HG02852 (cell line): ENCODE data around the gene NMUR2.

Source experiments
- ATAC-seq: cut with Tn5 transposase; IDR thresholded peaks from one replicate; pipeline ENCODE4 v1.9.1; 2021; ENCODE audit warnings: mild to moderate bottlenecking, moderate library complexity; ENCODE audit not compliant: unreplicated experiment

NMUR2 gene

GRCh38 chr5:152405145-152405544 is at the start of gene NMUR2:
Gene NMUR2 (minus strand): TSS chr5:152405279. CDS start chr5:152405113, 166 bp downstream.
- no peak for ATAC-seq

DNA sequence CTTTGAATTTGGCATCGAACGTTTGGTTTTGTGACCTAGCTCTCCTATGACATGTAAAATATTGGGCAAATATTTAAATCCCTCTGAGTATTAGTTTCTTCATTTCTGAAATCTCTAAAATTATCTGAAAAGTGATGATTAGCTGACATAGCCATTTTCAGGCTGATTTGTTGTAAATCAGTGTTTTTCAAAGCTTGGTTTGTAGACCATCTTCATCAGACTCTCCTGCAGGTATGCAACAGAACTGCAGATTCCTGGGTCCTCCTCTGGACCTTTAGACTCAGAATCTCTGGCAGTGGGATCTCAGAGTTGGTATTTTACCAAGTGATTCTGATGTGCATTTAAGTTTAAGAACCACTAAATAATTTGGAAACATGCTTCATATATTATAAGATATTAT is 38.9 kb upstream of the NMUR2 start:
- no peak for ATAC-seq

DNA sequence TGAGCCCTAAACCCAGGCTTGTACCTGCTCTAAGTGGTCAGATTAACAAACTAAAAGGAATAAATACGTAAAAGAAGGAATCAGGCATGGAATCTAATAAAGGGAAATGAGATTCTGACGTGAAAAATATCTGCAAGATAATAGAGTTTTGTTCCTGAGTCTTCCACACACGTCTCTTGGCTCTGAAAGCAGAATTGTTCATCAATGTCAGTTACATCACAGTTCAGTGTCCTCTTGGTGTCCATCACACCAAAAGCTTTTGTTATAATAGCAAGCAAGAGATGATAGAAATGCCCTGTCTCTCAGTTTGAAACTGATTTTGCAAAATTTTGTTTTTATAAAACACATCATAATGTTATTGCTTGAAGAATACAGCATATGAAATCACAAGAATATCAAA is 34.7 kb upstream of the NMUR2 start:
- no peak for ATAC-seq

- ATAC-seq = no peak
These were observed 32.8 kb upstream of the NMUR2 start for GRCh38 chr5:152437866-152438265.

- no peak for ATAC-seq
These were observed 22.6 kb upstream of the NMUR2 start for GRCh38 chr5:152427721-152428120.

DNA sequence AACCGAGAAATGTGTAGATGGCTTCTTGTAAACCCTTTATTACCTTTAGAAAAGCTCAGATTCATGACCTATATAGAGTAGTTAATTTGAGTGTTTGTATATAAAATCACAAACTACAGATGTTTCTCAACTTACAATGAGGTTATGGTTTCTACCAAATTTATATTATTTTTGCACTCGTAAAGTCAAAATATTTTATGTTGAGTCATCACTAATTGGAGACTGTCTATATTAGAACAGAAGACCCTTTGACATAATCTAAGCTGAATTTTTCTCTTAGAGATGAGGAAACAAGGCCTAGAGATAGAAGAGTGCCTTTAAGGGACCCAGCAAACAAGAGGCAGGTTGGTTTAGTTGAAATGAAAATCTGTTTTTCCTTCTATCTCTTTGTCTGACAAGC is 20.0 kb upstream of the NMUR2 start:
- ATAC-seq = no peak

DNA sequence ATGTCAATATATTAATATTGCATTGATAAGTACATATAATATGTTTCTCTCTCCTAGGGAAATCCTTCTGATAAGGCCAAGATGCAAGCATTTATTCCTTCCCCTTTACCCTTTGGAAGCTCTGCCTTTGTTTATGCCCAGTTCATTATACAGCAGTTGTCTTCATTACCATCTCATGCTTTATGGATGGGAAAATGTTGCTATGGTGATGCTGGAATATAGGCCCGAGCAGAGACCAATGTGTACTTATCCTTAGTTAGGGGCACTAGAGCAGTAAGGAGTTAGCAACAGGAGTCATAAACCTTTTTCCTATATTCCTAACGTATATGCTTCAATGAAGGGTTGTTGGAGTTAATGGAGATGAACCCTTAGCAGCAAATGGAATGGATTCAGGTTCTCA is 19.4 kb upstream of the NMUR2 start:
- no peak for ATAC-seq

DNA sequence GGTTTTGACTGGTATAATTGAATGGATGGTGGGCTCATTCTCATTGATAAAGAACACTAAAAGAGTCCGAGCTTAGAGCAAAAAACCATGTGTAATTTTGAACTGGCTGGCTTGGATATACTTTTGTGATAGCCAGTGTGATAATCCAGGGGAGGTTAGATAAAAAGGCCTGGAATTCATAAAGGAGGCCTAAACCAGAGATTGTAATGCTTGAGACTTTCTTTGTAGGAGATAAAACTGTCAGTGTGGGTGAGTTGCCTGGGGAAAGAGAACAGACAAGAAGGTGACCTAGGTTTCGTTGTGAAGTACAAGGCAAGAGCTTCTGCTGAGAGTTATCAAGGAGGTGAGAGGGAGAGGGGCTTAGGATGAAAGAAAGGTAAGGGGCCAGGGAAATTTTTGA is 17.0 kb upstream of the NMUR2 start:
- ATAC-seq = no peak

- ATAC-seq = no peak
These were observed 7.0 kb upstream of the NMUR2 start for GRCh38 chr5:152412129-152412528.

GRCh38 chr5:152406082-152406481 is 1.0 kb upstream of the NMUR2 start:
- ATAC-seq = no peak

DNA sequence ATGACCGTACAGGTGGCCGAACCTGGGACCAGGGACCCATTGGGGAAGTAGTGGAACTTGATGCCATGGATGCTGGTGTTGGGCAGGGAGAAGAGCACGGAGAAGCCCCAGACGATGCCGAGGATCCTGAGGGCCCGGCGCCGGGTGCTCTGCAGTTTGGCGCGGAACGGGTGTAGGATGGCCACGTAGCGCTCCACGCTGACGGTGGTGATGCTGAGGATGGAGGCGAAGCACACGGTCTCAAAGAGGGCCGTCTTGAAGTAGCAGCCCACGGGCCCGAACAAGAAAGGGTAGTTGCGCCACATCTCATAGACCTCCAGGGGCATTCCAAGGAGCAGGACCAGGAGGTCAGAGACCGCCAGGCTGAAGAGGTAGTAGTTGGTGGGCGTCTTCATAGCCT is 585 bp downstream of the NMUR2 start:
- ATAC-seq = no peak

DNA sequence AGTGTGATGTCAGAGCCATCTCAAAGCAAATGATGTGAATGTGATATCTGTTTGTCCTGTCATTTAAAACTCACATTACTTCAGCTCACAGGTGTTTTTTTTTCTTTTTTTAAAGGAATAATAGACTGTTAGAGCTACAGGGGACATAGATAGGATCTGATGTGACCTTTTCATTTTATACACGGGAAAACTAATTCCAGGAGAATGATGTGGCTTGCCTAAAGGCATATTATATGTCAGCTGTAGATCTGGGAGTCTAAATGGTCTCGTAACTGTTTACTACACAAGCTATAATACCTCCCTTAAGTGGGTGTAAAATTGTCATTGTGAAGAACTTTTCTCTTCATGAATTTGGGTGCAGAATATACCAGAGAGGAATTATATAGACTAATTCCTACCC is 2.0 kb downstream of the NMUR2 start:
- no peak for ATAC-seq

- ATAC-seq = no peak
These were observed 4.2 kb downstream of the NMUR2 start for GRCh38 chr5:152400846-152401245.

- peak; percentile 93 for ATAC-seq
These were observed 7.5 kb downstream of the NMUR2 start for GRCh38 chr5:152397581-152397980.

- ATAC-seq = no peak
These were observed 11.6 kb downstream of the NMUR2 start for GRCh38 chr5:152393441-152393840.

DNA sequence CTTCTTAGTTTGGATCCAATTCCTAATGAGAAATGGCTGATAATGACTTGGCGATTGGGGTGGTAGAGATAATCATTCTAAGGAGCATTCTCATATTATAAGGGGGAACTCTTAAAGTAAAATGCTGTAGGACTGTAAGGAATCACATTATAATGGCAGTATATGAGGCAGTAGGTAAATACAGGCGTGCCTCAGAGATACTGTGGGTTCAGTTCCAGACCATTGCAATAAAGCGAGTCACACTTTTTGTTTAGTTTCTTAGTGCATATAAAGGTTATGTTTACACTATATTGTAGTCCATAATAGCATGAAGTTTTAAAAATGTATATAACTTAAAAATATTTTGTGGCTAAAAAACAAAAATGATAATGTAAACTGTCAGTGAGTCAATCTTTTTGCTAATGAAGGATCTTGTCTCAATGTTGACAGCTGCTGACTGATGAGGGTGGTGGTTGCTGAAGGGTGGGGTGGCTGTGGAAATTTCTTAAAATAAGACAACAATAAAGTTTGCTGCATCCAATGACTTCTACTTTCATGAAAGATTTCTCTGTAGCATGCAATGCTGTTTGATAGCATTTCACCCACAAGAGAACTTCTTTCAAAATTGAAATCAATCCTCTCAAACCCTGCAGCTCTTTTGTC is 15.8 kb downstream of the NMUR2 start:
- no peak for ATAC-seq

DNA sequence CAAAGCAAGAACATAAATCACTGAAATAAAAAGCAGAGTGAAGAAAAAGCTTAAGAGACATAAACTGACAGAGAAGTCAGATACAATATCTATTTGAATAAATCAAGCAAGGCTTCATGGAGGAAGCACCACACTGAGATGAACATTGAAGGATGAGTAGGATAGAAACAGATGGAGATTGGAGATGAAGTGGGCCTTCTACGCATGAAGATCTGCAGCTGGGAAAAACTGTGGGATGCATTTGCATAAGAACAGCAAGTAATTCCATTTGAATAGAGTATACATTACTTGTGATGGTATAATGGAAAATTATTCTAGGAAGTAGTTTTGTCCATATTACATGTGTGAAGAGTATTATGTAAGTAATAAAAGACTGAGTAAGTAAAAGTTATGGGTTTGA is 16.5 kb downstream of the NMUR2 start:
- ATAC-seq = no peak

- ATAC-seq = no peak
These were observed 24.5 kb downstream of the NMUR2 start for GRCh38 chr5:152380415-152381123.

- no peak for ATAC-seq
These were observed 25.7 kb downstream of the NMUR2 start for GRCh38 chr5:152379331-152379730.

GRCh38 chr5:152378730-152379129 is 26.3 kb downstream of the NMUR2 start:
- ATAC-seq = no peak

DNA sequence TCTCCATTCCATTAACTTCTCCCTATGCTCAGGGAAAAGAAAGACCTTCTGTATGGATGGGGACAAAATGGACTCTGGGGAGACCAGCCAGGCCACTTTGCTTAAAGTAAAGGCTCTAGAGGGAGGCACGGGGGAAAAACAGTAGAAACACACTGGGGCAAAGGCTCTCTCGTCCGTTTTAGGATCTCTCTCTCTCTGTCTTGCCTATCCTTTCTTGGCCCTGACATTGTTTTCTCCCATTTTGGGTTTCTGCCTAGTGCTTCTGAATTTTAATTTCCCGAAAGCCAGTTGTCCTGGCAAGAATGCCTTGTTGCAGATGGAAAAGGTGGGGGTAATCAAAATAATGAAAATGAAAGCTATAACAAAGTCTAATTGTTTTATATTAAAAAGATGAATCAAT is 28.2 kb downstream of the NMUR2 start:
- ATAC-seq = no peak

- no peak for ATAC-seq
These were observed 30.3 kb downstream of the NMUR2 start for GRCh38 chr5:152374711-152375275.
